Epithelial cell of esophagus (primary cell): ENCODE data around the gene QKI.
A peak's percentile ranks its signal among the peaks of the same experiment; 100 is the strongest.

Experiments
- DNase-seq: peaks from one replicate; pipeline ENCODE4 v3.0.0; 2010; ENCODE audit warnings: low read depth
- H3K4me3 ChIP-seq: 2 replicates; pipeline ENCODE4 v1.5.1; 2011; ENCODE audit warnings: mild to moderate bottlenecking, low read length, control low read depth
- CTCF ChIP-seq: IDR thresholded peaks from 2 replicates; pipeline ENCODE4 v1.5.1; 2011; ENCODE audit warnings: low read depth, mild to moderate bottlenecking, low read length, control low read depth, inconsistent platforms; ENCODE audit not compliant: insufficient read depth; ENCODE audit errors: missing control alignments

QKI gene

GRCh38 chr6:163405412-163406309 is 8.9 kb upstream of the QKI start:
- peak overlapping the region; percentile 13 for H3K4me3 ChIP-seq
- TF ChIP-seq CTCF: no peak
- no peak for DNase-seq

- no peak for TF ChIP-seq CTCF
- no peak for DNase-seq
- no peak overlapping the region for H3K4me3 ChIP-seq
Observed at GRCh38 chr6:163406366-163406765, 8.2 kb upstream of the QKI start.

GRCh38 chr6:163406830-163407229 is 7.7 kb upstream of the QKI start:
- H3K4me3 ChIP-seq: no peak overlapping the region
- no peak for DNase-seq
- TF ChIP-seq CTCF: no peak

GRCh38 chr6:163408352-163408991 is 6.0 kb upstream of the QKI start:
- H3K4me3 ChIP-seq: no peak overlapping the region
- no peak for TF ChIP-seq CTCF
- no peak for DNase-seq

GRCh38 chr6:163409712-163410111 is 4.8 kb upstream of the QKI start:
- no peak for DNase-seq
- no peak for TF ChIP-seq CTCF

GRCh38 chr6:163412341-163412740 is 2.2 kb upstream of the QKI start:
- H3K4me3 ChIP-seq: peak overlapping the region; percentile 55
- DNase-seq: no peak
- TF ChIP-seq CTCF: no peak

More at GRCh38 chr6:163409712-163410111, 4.8 kb upstream of the QKI start:
- no peak overlapping the region for H3K4me3 ChIP-seq
